Retina (tissue), 1 donor: ENCODE measurements around the gene DMRTB1.
"Not testable (repeated sequence)": the region's sequence is repeated elsewhere in the genome, so short reads cannot be mapped to it uniquely, and the experiment has no call there.

Experiments used
- DNase-seq: peaks from one replicate; pipeline ENCODE4 v3.0.0-alpha.2; 2016

The DMRTB1 gene

DNA sequence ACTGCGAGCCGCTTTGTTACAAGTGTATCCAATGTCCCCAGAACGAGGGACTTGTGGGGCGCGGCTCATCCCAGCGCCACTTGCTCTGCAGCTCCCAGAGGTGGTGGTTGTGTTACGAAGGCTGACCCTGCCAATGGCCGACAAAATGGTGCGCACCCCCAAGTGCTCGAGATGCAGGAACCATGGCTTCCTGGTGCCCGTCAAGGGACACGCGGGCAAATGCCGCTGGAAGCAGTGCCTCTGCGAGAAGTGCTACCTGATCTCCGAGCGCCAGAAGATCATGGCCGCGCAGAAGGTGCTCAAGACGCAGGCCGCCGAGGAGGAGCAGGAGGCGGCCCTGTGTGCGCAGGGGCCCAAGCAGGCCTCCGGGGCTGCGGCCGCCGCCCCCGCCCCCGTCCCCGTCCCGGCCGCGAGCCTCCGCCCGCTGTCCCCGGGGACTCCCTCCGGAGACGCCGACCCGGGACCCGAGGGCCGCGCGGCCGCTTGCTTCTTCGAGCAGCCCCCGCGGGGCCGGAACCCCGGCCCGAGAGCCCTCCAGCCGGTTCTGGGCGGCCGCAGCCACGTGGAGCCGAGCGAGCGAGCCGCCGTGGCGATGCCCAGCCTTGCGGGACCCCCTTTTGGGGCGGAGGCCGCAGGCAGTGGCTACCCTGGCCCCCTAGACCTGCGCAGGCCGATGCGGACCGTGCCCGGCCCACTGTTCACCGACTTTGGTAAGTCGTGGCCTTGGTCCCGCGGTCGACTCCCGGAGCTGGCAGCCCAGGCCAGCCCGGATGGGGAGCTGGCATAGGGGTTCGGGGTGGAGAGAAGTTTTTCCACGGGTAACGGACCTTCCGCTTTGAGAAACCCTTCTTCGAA is at the start of gene DMRTB1:
DMRTB1 (plus strand) TSS at position 79 of the 855 bp plus-strand sequence; CDS start at position 134, 55 bp downstream.
- no peak for DNase-seq

GRCh38 chr1:53409695-53410094 is 49.5 kb upstream of the DMRTB1 start:
- peak; percentile 47 for DNase-seq

DNA sequence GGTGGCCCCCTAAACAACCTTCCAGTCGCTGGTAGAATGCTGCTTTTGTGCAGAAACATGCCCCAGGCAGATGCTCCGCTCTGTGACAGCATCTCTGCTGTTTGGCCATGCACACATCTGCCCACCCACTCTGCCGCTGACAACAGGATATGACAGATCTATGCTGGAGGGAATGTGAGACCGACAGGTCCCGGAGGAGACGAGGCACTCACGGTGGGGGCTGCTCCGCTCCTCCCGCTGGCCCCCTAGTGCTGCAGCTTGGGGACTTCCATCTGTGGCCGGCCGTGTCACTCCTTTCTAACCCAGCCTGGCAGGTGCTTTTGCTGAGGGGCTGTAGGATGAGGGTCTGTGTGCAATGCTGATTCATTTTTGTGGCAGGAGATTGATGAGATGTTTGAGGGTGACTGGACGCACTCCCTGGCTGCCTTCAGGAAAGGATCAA is 49.1 kb upstream of the DMRTB1 start:
- peak; percentile 74 for DNase-seq

- DNase-seq, result no peak
These were observed 48.5 kb upstream of the DMRTB1 start for GRCh38 chr1:53410701-53411100.

DNA sequence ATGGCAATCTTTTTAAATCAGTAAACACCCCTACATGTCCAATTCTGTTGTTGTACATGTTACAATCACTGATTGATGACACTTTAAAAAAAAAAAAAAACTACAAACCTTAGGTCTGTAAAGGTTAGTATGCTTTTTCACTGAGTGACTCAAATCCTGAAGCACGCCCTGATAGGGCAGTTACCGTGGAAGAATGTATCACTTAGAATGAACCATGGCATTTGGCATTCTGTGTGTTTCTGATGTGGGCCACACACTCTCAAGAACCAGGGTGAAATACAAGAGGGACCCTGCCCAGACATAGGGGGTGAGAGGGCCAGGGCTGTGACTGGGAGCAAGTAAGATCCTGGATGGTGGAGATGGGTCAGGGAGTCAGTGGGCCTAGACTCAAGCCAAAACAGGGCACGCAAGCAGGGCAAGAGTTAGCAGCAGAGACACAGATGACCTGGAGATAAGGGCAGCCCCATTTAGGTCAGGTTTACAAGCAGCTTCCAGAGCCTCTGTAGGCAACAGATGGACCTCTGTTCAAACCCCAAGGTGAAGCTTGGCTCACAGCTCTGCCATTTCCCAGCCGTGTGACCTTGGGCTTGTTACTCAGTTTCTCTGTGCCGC is 47.6 kb upstream of the DMRTB1 start:
- no peak for DNase-seq

GRCh38 chr1:53412285-53413174 is 46.7 kb upstream of the DMRTB1 start:
- no peak for DNase-seq

GRCh38 chr1:53413175-53414001 is 45.8 kb upstream of the DMRTB1 start:
- DNase-seq, result no peak

DNA sequence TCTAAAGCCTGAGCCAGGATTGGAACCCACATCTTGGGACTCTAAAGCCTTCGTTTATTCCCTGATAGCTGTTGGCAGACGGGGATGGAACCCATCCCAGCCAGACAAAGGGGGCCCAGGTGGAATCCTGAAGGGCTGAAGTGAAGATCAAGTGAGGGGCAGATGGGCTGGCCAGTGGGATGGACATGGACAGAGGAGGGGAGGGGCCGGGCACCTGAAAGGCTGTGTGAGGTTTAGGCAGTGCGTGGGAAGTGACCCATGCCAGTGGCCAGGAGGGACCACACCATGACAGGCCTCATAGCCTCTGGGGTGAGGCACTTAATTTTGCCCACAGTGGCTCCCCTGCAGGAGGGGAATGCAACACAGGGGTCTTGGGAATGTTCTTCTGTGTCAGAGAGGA is 44.6 kb upstream of the DMRTB1 start:
- DNase-seq, result no peak

GRCh38 chr1:53415432-53415831 is 43.8 kb upstream of the DMRTB1 start:
- no peak for DNase-seq

DNA sequence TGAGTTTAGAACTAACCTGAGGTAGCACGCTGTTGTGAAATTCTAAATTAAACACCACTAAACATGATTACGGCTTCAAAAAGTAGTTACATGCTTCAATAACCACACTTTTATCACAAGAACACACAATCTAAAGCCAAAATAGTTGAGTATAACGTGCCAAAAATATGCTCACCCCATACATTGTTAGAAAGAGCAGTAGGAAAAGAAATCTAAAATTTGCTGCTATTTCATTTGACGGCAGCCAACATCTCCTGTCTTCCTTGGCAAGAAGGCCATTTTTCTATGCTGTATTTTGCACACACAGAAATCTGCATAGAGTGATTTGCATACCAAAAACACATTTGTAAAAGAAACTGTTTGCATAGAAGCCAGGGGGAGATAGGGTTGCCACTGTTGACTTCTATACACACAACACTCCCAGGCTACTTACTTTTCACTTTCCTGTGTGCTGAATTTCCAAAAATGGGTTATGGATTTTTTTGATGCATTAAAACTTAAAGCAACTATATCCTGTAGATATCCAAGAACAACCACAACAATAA is 42.9 kb upstream of the DMRTB1 start:
- DNase-seq, result no peak

- DNase-seq, result no peak
These were observed 42.1 kb upstream of the DMRTB1 start for GRCh38 chr1:53417074-53417511.

DNA sequence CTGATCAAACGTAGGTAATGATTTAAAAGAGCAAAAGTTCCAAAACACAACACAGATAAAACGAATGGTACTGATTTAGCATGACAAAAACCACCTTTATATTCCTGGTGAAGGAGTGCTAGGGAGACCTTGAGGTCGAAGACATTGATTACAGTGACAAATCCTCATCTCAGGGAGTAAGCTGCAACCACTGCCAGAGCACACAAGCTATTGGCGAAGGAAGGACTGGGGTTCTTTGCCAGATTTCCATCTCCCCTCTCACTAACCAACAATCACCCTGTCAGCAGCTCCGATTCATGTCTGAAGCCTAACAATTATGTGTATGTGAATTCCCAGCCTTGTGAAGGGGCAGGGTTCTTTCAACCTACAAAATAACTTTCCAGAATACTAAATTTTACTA is 40.2 kb upstream of the DMRTB1 start:
- DNase-seq, result no peak

GRCh38 chr1:53420341-53420740 is 38.9 kb upstream of the DMRTB1 start:
- no peak for DNase-seq

DNA sequence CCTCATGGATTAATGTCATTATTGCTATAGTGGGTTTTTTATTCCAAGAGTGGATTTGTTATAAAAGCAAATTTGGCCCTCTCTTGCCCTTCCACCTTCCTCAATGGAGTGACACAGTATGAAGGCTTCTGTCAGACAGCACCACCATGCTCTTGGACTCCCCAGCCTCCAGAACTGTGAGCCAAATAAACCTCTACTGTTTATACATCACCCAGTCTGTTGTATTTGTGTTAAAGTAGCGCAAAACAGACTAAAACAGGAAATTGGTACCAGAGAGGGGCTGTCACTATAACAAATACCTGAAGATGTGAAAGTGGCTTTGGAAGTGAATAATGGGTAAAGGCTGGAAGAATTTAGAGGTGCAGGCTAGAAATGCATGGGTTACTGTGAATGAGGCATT is 38.0 kb upstream of the DMRTB1 start:
- DNase-seq, result no peak

GRCh38 chr1:53430261-53430660 is 28.9 kb upstream of the DMRTB1 start:
- DNase-seq, result no peak

DNA sequence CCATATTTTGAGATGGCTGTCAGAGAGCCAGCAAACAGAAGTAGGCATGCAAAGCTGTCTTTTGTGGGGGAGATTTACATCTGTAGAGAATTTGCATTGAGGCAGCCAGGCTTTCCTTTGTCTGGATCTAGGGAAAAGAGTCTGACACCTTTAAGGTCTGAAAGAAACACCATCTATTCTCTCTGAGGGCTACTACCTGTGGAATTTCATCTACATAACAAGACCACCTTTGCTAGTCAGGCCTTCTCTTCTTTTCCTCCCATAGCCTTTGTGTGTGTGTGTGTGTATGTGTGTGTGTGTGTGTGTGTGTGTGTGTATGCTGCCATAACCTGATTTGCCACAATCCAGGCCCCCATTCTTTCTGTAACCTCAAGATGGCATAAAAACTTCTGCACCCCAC is 28.4 kb upstream of the DMRTB1 start:
- DNase-seq, result no peak

- DNase-seq, result no peak
These were observed 28.0 kb upstream of the DMRTB1 start for GRCh38 chr1:53431244-53431643.

DNA sequence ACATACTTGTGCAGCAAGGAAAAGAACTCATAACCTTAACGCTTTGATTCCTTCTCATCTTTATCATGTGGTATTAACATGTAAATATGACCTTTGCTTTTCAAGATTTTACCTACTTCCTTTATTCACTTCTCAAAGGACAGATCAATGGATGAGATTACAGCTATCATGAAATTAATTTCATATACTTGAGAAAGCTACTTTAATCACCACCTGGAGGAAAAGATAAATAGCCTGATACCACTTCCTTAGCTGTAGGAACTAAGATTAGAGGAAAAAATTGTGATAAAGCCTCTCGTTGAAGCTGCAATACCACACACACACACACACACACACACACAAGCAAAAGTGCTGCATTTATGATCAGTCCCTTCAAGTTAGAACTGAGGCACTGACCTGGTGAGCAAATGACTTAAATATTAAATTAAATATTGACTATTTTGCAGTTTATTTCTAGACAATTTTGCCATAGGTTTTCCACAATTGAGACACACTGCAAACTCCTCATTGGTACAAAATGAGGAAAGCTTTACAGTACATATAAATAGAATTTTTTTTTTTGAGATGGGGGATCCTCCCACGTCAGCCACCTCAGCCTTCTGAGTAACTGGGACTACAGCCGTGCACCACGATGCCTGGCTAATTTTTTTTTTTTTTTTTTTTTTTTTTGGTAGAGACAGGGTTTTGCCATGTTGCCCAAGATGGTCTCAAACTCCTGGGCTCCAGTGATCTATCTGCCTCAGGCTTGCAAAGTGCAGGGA is 27.2 kb upstream of the DMRTB1 start:
- DNase-seq, result no peak

DNA sequence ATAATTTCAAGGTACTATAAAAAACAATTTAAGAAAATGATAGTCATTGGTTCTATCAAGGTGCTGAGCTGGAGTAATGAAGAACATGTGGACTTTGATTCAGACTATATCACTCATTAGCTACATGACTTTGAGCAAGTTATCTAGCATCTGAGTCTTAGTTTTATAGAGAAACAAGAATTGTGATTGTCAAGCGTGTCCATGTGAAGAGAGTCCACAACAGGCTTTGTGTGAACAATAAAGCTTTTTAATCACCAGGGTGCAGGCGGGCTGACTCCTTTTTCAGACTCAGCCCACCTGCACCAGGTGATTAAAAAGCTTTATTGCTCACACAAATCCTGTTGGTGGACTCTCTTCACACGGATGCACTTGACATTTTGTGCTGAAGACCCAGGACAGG is 26.6 kb upstream of the DMRTB1 start:
- DNase-seq, result no peak

DNA sequence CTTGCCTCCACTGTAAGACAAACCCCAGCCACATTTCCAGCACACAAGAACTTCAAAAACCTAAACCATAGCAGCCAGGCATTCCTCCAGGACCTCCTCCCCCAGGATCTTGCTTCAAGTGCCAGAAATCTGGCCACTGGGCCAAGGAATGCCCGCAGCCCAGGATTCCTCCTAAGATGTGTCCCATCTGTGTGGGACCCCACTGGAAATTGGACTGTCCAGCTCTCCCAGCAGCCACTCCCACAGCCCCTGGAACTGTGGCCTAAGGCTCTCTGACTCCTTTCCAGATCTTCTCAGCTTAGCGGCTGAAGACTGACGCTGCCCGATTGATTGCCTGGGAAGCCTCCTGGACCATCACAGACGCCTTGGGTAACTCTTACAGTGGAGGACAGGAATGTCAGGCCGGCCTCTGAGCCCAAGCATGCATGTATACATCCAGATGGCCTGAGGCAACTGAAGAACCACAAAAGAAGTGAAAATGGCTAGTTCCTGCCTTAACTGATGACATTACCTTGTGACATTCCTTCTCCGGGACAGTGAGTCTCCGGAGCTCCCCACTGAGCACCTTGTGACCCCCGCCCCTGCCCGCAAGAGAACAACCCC is 24.7 kb upstream of the DMRTB1 start:
- DNase-seq, result not testable (repeated sequence)

DNA sequence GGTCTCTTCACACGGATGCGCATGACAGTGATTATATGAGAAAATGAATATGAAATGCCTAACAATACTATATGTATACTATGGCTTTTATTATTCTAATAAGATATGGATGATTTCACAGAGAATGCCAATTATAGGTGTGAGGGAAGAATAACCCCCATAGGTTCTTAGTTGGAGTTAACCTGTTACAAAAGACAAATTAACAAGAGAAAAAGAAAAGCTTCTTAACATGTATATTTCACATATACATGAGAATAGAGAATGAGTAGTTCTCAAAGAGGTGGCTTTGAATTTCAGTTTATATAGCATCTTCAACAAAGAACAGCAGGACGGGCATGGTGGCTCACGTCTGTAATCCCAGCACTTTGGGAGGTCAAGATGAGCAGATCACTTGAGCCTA is 24.0 kb upstream of the DMRTB1 start:
- no peak for DNase-seq
